ENCODE results near the gene C1orf198.

C1orf198 gene

DNA sequence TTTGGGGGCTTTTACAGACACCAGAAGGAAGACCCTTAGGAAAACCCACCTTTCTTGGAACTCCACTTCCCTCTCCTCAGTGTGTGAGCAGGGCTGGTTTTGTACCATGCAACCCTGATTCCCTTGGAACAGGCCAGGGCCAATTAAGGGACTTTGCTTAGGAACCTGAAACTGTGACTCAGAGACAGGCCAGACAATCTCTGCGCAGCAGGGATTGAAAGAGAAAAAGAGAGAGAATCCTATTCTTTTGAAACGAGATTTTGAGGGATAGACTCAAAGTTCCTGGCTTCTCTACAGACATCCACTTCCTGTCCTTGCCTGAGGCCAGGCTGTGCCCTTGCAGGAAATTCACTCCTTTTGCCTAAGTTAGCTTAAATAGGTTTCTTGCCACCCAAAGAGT, 23.1 kb upstream of the C1orf198 start:
- no peak for DNase-seq

DNA sequence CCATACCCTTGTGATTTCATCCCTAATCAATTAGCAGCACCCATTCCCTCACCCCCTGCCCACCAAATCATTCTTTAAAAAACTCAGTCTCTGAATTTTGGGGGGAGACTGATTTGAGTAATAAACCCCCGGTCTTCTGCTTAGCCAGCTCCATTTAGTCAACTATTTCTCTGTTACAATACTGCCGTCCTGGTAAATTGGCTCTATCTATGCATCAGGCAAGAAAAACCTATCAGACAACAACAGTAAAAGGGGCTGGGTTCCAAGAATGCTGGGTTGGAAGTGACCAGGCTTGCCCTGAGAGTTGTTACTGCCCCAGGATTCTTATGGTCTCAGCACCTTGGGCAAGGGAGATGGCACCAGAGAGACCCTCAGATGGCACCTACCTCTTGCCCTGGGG, 16.3 kb upstream of the C1orf198 start:
- no peak for DNase-seq

DNA sequence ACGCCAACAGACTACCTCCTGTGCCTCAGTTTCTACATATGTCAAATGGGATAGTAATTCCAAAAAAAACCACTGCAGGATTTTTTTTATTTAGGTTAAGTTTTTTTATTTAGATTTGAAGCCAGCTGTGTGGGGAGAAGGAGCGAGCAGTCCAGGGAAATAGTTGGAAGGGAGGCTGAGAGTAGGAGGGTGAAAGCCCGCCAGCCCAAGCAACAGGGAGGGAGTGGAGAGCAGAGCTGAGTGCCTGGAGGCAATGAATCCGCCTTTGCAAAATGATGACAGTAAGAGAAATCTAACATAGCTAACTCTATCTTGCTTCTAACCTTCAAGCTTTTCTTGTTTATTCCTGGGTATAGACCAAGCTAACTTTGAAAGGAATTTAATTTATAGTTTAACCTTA, 15.6 kb upstream of the C1orf198 start:
- no peak for DNase-seq

DNA sequence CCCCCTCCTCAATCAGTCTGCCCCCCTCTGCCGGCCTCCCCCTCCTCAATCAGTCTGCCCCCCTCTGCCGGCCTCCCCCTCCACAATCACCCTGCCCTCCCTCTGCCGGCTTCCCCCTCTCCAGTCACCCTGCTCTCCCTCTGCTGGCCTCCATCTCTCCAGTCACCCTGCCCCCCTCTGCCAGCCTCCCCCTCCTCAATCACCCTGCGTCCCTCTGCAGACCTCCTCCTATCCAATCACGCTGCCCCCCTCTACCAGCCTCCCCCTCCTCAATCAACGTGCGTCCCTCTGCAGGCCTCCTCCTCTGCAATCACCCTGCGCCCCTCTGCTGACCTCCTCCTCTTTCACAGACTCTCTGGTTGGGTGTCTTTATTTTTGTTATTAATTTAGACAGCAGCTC, 11.5 kb upstream of the C1orf198 start:
- DNase-seq: no peak

GRCh38 chr1:230878591-230878990, 10.3 kb upstream of the C1orf198 start:
- DNase-seq: no peak

- no peak for DNase-seq
Observed at GRCh38 chr1:230877924-230878590, 9.7 kb upstream of the C1orf198 start.

DNA sequence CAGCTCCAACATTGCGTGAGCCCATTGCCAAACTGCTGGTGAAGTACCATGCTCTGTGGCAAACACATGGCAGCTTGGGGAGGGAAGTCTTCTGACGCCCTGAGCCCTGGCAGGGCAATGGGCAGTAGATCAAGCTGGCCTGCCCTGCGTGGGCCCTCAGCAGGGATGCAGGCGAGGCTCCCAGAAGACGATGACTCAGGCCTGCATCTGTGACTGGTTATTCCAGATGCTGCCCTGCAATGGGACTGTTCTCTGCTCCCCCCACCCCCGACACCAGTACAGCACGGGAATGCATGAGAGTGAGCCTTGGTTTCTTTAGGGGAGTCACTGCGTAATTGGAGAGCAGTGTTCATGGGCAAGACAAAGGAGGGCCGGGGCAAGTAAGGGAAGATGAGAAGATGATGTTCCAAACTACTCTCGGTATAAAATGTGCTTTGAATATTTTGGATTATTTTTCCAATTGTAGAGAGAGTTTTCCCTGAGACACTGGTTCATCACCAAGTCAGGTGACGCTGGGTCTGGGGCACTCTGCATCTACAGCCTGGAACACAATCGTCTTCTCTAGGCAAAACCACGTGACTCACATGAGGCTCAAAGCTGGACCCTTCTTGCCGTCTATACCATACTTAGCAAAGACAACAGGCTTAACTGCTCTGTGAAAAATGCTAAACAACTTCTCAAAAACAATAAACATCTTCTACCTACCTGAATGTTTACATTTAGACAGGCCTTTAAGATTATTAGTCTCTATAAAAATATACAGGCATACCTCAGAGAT, 9.0 kb upstream of the C1orf198 start:
- no peak for DNase-seq

DNA sequence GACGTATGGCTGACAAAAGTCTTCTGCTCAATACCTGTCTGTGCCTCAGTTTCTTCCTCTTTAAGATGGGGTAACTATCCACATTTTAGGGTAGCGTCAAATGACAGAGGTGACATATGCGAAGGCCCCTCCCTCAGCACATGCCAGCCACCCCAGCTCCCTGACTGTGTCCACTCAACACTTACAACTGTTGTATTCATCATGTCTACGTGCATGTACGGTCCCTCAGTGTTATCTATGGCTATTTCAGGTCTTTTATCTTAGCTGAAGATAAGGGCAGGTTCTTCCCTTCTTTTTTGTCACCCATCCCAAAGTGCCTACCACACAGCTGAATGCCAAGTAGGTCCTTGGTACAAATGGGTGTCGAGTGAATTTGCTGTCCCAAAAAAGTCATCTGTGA, 8.3 kb upstream of the C1orf198 start:
- no peak for DNase-seq

GRCh38 chr1:230875370-230875769, 7.0 kb upstream of the C1orf198 start:
- no peak for DNase-seq

DNA sequence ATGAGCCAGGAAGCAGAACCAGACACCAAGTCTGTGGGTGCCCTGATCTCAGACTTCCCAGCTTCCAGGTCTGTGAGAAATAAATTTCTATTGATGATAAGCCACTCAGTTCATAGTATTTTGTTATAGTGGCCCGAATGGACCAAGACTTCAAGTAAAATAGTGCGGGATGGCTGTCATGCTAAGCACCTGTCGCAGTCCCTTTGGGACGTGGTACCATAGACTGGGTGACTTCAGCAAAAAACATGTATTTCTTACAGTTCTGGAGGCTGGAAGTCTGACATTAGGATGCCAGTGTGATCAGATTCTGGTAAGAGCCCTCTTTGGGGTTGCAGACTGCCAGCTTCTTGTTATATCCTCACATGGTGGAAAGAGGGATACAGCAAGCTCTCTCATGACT, 2.6 kb upstream of the C1orf198 start:
- no peak for DNase-seq

DNA sequence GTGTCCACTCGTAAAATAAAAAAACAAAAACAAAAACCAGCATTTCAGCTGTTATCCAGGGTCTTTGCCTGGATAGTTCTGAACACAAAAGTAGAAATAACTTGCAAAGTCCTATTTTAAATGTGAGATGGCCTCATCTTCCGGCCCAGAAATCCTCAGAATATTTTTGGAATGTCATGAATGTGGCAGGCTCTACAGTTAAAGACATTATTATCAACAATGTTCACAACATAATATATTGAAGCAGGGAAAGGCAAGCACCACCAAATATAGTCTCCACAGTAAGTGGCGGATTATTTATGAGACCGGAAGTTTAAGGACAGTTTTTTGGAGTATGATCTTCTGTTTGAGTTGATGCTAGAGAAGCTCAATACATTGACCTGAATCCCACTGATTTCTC, 1.2 kb upstream of the C1orf198 start:
- no peak for DNase-seq

DNA sequence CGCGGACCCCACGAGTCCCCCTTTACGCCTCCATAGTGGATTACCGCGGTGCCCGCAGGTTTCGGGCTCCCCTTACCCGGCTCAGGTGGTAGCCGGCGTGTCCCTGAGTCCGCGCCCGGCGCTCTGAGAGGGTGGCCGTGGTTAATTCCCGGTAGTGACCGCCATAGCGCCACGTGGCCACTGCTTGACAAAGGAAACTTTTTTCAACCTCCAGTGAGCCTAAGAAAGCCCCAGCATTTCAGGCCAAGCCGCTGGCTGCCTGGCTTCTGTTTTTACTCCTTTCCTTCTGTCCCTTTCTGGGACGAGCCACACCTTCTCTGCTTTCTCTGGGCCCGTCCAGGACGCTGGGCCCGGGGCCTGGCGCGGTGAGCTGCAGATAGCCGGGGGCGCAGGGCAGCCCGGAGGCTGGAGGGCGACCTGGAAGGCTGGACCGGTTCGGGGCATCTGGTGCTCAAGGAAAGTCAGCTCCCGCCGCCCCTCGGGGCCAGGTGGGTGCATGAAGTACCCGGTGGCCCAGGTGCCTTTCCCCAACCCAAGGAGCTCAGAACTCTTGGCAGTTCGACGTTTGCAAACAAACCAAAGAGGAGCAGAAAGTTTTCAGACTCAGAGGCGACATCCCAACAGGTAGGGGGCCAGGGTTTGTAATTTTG, 540 bp upstream of the C1orf198 start:
- peak; percentile 6 for DNase-seq

GRCh38 chr1:230867101-230867902, 1.0 kb downstream of the C1orf198 start:
- DNase-seq: no peak

DNA sequence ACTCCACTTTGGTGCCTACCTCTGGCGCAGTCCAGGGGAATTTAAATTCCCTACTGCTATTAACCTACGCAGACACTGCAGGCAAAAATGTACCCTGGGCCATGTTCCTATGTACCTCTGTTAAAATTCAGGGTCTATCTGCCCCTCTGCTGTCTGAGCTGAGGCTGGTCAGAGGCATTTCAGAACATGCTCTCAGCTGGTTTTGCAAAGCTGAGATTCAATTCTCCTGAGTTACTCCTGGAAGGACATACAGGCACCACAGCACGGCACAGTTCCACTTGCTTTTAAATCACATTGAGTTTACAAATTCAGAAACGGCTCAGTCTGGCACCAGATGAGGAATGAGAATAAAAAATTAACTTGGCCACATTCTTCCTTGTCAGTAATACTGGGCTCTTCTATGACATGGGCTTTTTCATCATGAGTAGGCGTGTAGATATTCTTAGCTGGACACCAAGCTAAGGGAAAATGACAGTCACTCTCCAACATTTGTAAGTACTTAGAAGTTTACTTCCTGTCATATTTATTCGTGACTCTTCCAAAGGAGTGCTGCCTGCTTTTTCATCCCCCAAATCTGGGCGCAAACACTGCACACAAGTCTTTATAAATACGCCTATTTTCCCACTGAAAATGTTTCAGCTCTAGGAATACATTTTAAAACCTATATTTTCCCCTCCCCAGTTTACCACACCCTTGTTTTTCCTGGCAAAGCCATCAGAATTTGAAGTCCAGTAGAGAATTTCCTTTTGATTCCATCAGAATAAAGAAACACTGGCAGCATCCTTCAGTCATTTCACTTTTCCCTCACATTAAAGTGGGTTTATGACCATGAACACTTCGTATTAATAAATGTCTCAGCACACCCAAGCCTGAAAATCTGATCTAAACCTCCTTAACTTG, 1.9 kb downstream of the C1orf198 start:
- no peak for DNase-seq

DNA sequence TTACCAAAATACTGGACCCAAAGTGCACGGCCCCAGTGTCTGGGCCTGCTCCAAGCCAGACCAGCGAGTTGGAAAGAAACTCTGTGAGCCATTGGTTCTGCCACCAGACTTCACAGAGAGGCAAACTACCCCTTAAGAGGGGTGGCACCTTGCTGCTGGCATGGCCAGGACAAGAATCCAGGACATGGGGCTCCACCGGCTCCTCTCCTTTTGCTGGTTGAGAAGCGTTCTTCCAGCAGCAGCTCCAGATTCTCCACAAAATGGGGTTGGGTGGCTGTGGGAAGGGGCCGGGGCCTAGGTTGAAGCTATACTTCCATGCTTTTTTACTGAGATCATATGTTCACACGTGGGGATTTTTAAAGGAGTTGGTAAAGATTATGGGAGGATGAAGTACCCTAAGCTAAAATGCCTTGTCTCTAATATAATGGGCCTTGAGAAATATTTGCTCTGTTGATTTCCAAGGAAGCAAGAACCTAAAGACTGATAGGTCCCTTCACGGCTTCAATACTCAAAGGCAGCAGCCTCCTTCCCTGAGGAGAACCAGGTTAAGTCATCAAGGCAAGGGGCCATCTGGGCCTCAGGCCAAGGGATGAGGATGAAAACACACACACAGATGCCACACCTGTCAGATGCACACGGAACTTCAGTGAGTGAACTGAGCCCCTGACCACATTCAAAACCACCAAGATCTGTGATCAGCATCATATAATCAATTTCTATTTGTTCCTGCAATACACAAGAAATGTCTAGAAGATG, 3.1 kb downstream of the C1orf198 start:
- no peak for DNase-seq

- DNase-seq: no peak
Observed at GRCh38 chr1:230864441-230864840, 3.9 kb downstream of the C1orf198 start.

DNA sequence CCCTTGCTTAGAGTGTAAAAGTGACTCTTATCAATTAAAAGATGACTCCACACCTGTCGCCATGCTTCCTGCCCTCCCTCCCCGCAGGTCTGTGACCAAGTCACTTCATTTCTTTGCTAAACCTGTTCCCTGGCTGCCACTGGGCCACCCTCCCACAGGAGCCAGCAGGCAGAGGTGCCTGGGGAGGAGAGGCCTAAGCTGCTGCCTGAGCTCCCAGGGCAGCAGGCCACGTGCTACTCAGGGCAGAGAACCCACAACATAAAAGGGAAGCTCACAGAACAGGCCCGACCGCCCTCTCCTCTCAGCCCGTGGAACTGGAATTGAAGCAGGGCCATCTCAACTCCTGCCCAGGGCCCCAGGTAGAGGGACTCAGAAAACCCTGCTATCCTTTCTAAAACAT, 4.9 kb downstream of the C1orf198 start:
- no peak for DNase-seq

- DNase-seq: no peak
Observed at GRCh38 chr1:230861970-230862595, 6.2 kb downstream of the C1orf198 start.

DNA sequence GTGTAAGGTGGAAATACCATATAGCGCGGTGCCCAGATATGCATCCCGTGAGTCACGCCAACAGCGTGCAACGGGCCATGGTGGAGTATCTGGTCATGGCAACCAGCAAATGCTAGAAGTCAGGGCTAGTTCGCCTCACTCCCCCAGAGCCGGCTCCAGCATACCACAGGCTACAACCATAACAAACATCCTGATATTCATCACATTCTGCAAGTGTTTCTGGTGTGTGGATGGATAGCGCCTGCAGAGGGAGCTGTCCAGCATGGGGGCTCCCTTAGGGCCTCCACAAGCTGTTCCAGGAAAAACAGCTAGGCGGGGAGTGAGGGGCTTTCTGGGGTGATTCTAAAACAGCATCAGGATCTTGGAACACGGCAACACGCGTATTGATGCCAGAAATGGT, 6.8 kb downstream of the C1orf198 start:
- no peak for DNase-seq

- no peak for DNase-seq
Observed at GRCh38 chr1:230860617-230861384, 7.5 kb downstream of the C1orf198 start.

All from NCI-H748 treated with DMSO at 0.1 percent for 48 hours (cell line).